ENCODE results near the gene MTMR1. TPM values are rescaled to one million over a fixed set of nuclear protein-coding genes. Genes with fewer than 3 reads are reported as not detected.

Gene MTMR1
- polyA plus RNA-seq, 1 donor, result 19.5 TPM

DNA sequence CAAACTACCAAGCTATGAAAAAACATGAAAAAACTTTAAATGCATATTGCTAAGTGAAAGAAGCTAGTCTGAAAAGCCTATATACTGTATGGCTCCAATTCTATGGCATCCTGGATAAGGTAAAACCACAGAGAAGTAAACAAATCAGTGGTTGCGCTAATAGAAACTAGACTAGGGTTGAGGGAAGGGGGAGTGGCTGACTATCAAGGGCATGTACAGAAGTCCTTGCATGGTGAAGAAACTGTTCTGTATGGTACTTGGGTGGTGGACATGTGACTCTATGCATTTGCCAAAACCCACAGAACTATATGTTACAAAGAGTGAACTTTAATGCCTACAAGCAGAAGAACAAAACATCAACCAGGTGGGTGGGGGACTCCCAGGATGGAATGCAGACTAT is 96.8 kb downstream of the MTMR1 start:
- DNase-seq, result no peak

DNA sequence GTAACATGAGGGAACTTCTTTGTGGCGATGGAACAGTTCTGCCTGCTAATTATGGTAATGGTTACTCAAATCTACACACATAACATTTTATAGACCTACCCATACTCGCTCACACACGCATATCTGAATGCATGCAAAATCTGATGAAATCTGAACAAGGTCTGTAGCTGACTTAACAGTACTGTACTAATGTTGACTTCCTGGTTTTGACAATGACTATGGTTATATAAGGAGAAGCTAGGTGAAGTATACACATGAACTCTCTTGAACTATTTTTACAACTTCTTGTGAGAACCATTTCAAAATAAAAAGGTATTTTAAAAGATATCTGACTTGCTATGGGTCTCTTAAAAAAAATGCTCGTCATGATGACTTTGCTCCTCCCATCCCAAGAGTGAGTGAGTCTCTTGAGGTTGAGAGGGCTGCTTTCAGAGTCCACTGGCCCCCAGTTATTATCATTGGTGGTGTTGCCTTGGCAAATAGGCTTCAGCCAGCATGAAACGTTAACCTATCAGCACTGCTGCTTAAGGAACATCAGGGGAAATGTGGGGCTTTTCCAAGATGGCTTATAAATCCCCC is 99.8 kb downstream of the MTMR1 start:
- no peak for DNase-seq

DNA sequence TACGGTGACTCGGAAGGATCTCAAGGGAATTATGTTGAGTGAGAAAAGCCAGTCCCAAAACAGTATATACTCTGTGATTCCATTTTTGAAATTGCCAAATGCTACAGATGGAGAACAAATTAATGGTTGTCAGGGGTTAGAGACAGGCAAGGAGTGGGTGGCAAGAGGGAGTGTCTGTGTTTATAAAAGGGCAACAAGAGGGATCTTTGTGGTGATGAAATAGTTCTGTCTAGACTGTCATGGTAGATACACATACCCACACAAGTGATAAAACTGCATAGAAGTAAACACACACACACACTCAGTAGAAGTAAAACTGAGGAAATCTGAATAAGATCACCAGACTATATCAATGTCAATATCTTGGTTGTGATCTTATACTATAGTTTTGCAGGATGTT is 112.5 kb downstream of the MTMR1 start:
- no peak for DNase-seq

DNA sequence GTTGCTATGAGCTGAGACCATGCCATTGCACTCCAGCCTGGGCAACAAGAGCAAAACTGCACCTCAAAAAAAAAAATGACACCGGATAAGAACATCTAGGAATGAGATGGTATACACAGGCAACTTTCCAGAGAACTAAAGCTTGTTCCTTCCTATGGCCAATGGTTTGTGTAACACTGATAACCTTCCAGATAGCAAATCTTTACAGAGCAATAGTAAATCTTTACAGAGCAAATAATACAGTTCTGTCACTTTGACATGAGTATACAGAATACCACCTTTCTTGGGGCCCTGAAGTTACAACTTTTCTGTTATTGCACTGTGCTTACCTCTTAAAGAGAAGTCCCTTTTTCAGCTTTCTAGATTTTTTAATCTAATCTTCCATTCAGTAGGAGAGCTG is 113.6 kb downstream of the MTMR1 start:
- no peak for DNase-seq

DNA sequence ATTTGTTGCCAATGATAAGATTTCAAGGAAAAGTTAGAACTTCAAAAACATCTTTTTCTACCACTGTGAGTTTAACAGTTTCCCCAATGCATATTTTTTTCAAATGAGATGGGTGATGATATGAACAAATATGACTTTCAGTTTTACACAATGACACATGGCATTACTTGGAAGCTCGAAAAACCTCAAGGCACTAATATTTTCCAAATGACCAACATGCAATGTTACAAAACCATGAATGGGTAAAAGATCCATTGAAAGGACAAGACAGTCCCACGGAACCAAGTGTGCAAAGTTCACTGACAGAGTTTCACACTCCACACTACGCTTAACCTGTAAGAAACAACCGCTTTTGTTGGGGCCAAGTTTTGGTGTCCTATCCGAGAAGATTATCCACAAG is 120.7 kb downstream of the MTMR1 start:
- no peak for DNase-seq

Other genes with a start within 250 kb of the MTMR1 start
- gene MTM1, start 124.8 kb upstream of the MTMR1 start, polyA plus RNA-seq (ENCODE audit: insufficient read length), result 5.6 TPM
- 37.1 TPM for gene CD99L2, start 205.3 kb downstream of the MTMR1 start, polyA plus RNA-seq (ENCODE audit: insufficient read length)

Data from hindlimb muscle (tissue), 1 donor.